AG04449 (cell line): ENCODE results near the gene FBXW2.

Experiments used
- CTCF ChIA-PET: fragments of 350-600 bp; formaldehyde crosslinking; extraction: SDS; loops from one replicate; lab custom pipeline; 2021; ENCODE audit warnings: antibody characterized with exemption; lab: Yijun Ruan, JAX
- POLR2A ChIA-PET: fragments of 400-600, 350-600 bp; formaldehyde crosslinking; extraction: SDS; loops from one replicate; lab custom pipeline; 2020; ENCODE audit warnings: antibody characterized with exemption, inconsistent platforms; lab: Yijun Ruan, JAX
- DNase-seq: peaks from one replicate; pipeline ENCODE4 v3.0.0-alpha.2; 2010; ENCODE audit warnings: low read depth, low spot score
- H3K4me3 ChIP-seq: 2 replicates; pipeline ENCODE4 v1.5.1; 2011; ENCODE audit warnings: low read depth, mild to moderate bottlenecking, control low read depth, low read length
- CTCF ChIP-seq: IDR thresholded peaks from one replicate; pipeline ENCODE4 v1.5.1; 2011; ENCODE audit warnings: mild to moderate bottlenecking, moderate library complexity, low read length, control low read depth, inconsistent platforms; ENCODE audit not compliant: insufficient read depth; ENCODE audit errors: missing control alignments

The FBXW2 gene

GRCh38 chr9:120758544-120758943 is 34.7 kb downstream of the FBXW2 start:
- no peak overlapping the region for H3K4me3 ChIP-seq
- no peak for DNase-seq
- ChIA-PET CTCF (interaction anchor here (1.5 to 9.9 kb wide), 4 partner anchors 13 to 302 kb away, joined by 4 to 137 read pairs (median 6); no protein-coding TSS in a partner anchor), POLR2A (no interaction called here)
- no peak for TF ChIP-seq CTCF

GRCh38 chr9:120757026-120757913 is 35.9 kb downstream of the FBXW2 start:
- H3K4me3 ChIP-seq = no peak overlapping the region
- TF ChIP-seq CTCF = no peak
- POLR2A ChIA-PET = no interaction called here
- CTCF ChIA-PET = interaction anchor here (0.7 to 9.9 kb wide), 23 partner anchors 12 to 456 kb away, joined by 3 to 137 read pairs (median 7); no protein-coding TSS in a partner anchor
- DNase-seq = no peak

- TF ChIP-seq CTCF = no peak
- ChIA-PET POLR2A (no interaction called here), CTCF (interaction anchor here (0.7 to 9.9 kb wide), 35 partner anchors 7 to 688 kb away, joined by 3 to 137 read pairs (median 7); no protein-coding TSS in a partner anchor)
- H3K4me3 ChIP-seq = no peak overlapping the region
- no peak for DNase-seq
Observed at GRCh38 chr9:120756531-120756930, 36.7 kb downstream of the FBXW2 start.

- no peak for DNase-seq
- CTCF ChIA-PET = interaction anchor here (0.7 to 9.9 kb wide), 46 partner anchors 8 to 689 kb away, joined by 3 to 137 read pairs (median 6); partner anchors contain the start of gene FBXW2
- POLR2A ChIA-PET = no interaction called here
- H3K4me3 ChIP-seq = no peak overlapping the region
- peak; percentile 68 for TF ChIP-seq CTCF
Observed at GRCh38 chr9:120755810-120756434, 37.3 kb downstream of the FBXW2 start.

- ChIA-PET CTCF (interaction anchor here (0.6 to 9.9 kb wide), 34 partner anchors 10 to 458 kb away, joined by 3 to 137 read pairs (median 7); partner anchors contain the start of gene FBXW2), POLR2A (no interaction called here)
- no peak overlapping the region for H3K4me3 ChIP-seq
- DNase-seq = no peak
- no peak for TF ChIP-seq CTCF
Observed at GRCh38 chr9:120755044-120755443, 38.2 kb downstream of the FBXW2 start.
